B cell (primary cell): ENCODE measurements around the gene PPP1R36. TPM values are rescaled to one million over a fixed set of nuclear protein-coding genes. Genes with fewer than 3 reads are reported as not detected.

ENCODE experiments used
- ATAC-seq: fragments of 200-7000 bp; cut with Tn5 transposase; one replicate; pipeline ENCODE4 v1.10.0; 2021; ENCODE audit warnings: low read depth, mild to moderate bottlenecking, moderate number of reproducible peaks, moderate library complexity
- CTCF ChIA-PET: fragments of 350-600 bp; sonication (Branson Sonifier 250); formaldehyde crosslinking; loops from one replicate; lab custom pipeline; 2021; ENCODE audit warnings: antibody characterized with exemption, inconsistent platforms; lab: Charles Lee
- POLR2A ChIA-PET: fragments of 350-600 bp; sonication (Branson Sonifier 250); formaldehyde crosslinking; loops from one replicate; lab custom pipeline; 2021; ENCODE audit warnings: antibody characterized with exemption; lab: Charles Lee
- DNase-seq: peaks from one replicate; pipeline ENCODE4 v3.0.0; 2013
- H2AFZ ChIP-seq: 2 replicates; pipeline ENCODE4 v1.6.1; 2012; ENCODE audit warnings: mild to moderate bottlenecking, low read depth, low read length; ENCODE audit not compliant: insufficient read depth, poor library complexity, severe bottlenecking
- H3K27ac ChIP-seq, 2 donors: 1 replicate in 1 of 2; 2 replicates in 1 of 2; pipeline ENCODE4 v1.5.1; 2012 to 2013; ENCODE audit warnings: low read length in 2 of 2, mild to moderate bottlenecking in 2 of 2, moderate library complexity in 1 of 2
- H3K27me3 ChIP-seq, 4 experiments: fragments of 200-600 bp in 1 of 4; sonication (generic) in 1 of 4; replicated peaks in 1 of 4; 1 replicate in 2 of 4; 2 replicates in 2 of 4; pipeline versions ENCODE4 v1.6.1 to v1.7.0; 2013 to 2016; ENCODE audit warnings: low read length in 3 of 4, mild to moderate bottlenecking in 2 of 4, mixed read lengths in 1 of 4, moderate library complexity in 1 of 4; ENCODE audit not compliant: insufficient read depth in 4 of 4, control insufficient read depth in 3 of 4; ENCODE audit errors: control extremely low read depth in 1 of 4
- H3K36me3 ChIP-seq, 2 experiments: replicated peaks in 1 of 2; 1 replicate in 1 of 2; 2 replicates in 1 of 2; pipeline versions ENCODE4 v1.6.1 to v1.7.1; 2013; ENCODE audit warnings: low read length in 1 of 2; ENCODE audit not compliant: insufficient read depth in 2 of 2, control insufficient read depth in 1 of 2; ENCODE audit errors: control extremely low read depth in 1 of 2, extremely low read depth in 1 of 2
- H3K4me1 ChIP-seq, 2 donors: fragments of 200-600 bp in 1 of 2; sonication (generic) in 1 of 2; 1 replicate in 1 of 2; 2 replicates in 1 of 2; pipeline versions ENCODE4 v1.5.1 to v1.6.1; 2013 to 2017; ENCODE audit warnings: low read length in 2 of 2; ENCODE audit not compliant: control insufficient read depth in 2 of 2, insufficient read depth in 2 of 2
- H3K4me2 ChIP-seq: replicated peaks from 2 replicates; pipeline ENCODE3; 2012; ENCODE audit warnings: mild to moderate bottlenecking, low read depth, low read length; ENCODE audit not compliant: poor library complexity, severe bottlenecking
- H3K4me3 ChIP-seq, 5 experiments: fragments of 200-600 bp in 1 of 5; sonication (generic) in 1 of 5; 1 replicate in 3 of 5; 2 replicates in 2 of 5; pipeline versions ENCODE4 v1.5.1 to v1.7.0; 2011 to 2016; ENCODE audit warnings: low read length in 4 of 5, mild to moderate bottlenecking in 4 of 5, low read depth in 2 of 5, control low read depth in 1 of 5, moderate library complexity in 1 of 5; ENCODE audit not compliant: insufficient read depth in 1 of 5; ENCODE audit errors: control extremely low read depth in 1 of 5, extremely low read depth in 1 of 5
- H3K79me2 ChIP-seq: fragments of 200-600 bp; sonication (generic); one replicate; pipeline ENCODE4 v1.6.0; 2016; ENCODE audit warnings: low read length; ENCODE audit not compliant: control insufficient read depth, insufficient read depth
- H3K9ac ChIP-seq: fragments of 200-600 bp; sonication (generic); 2 replicates; pipeline ENCODE4 v1.6.1; 2017; ENCODE audit warnings: mild to moderate bottlenecking, low read length, moderate library complexity
- H3K9me3 ChIP-seq, 3 donors: one replicate each; pipeline versions ENCODE4 v1.6.1 to v1.7.1; 2013; ENCODE audit warnings: low read length in 2 of 3; ENCODE audit not compliant: control insufficient read depth in 2 of 3, insufficient read depth in 1 of 3; ENCODE audit errors: control extremely low read depth in 1 of 3
- H4K20me1 ChIP-seq: 2 replicates; pipeline ENCODE4 v1.6.0; 2012; ENCODE audit warnings: mild to moderate bottlenecking, low read length; ENCODE audit not compliant: insufficient read depth, control insufficient read depth, poor library complexity, severe bottlenecking
- H3K27ac Mint-ChIP-seq: one replicate; pipeline ENCODE4 v1.8.0; 2021; ENCODE audit warnings: mixed read lengths
- H3K27me3 Mint-ChIP-seq: one replicate; pipeline ENCODE4 v1.8.0; 2021; ENCODE audit warnings: mixed read lengths
- H3K4me1 Mint-ChIP-seq: one replicate; pipeline ENCODE4 v1.8.0; 2021; ENCODE audit warnings: mixed read lengths
- H3K4me3 Mint-ChIP-seq: one replicate; pipeline ENCODE4 v1.8.0; 2021; ENCODE audit warnings: mixed read lengths
- H3K9me3 Mint-ChIP-seq: one replicate; pipeline ENCODE4 v1.8.0; 2022; ENCODE audit warnings: mixed read lengths; ENCODE audit not compliant: insufficient read depth
- CTCF ChIP-seq: fragments of 200-600 bp; IDR thresholded peaks from one replicate; pipeline ENCODE4 v1.8.0; 2022; ENCODE audit warnings: antibody characterized with exemption, mild to moderate bottlenecking
- EZH2 ChIP-seq: IDR thresholded peaks from 2 replicates; pipeline ENCODE4 v1.6.1; 2012; ENCODE audit warnings: borderline replicate concordance, low read depth, mild to moderate bottlenecking, moderate library complexity, low read length; ENCODE audit not compliant: insufficient read depth, poor library complexity, severe bottlenecking
- WGBS: methylation state at CpG from one replicate; pipeline ENCODE4 v1.1.5; 2013; ENCODE audit warnings: missing lambda C conversion rate; ENCODE audit not compliant: insufficient coverage; 5-methylcytosine and 5-hydroxymethylcytosine counted together
- intact Hi-C: fragments of 100-400 bp; cut with micrococcal nuclease; formaldehyde crosslinking; loops from one replicate; pipeline ENCODE4 v1.10.0; 2022
- polyA plus RNA-seq: library from polyadenylated mRNA; depleted of rRNA; stranded (reverse); fragments of >200 nt; gene quantifications from 2 replicates; pipeline ENCODE4 v1.2.3, GENCODE V29; 2012
- total RNA-seq, 2 donors: library from RNA; stranded (reverse); fragments of 120-200 nt in 1 of 2; gene quantifications; 1 replicate in 1 of 2; 2 replicates in 1 of 2; pipeline versions ENCODE4 v1.2.3 to v1.2.4, GENCODE V29; 2013 to 2022

Gene PPP1R36
- total and polyA plus RNA-seq, 2 donors (not counting 1 experiment from before 2014, with no cell fraction given), result 0.06 TPM; not detected in 1

GRCh38 chr14:64625386-64626232 lies 75.8 kb downstream of the PPP1R36 start:
- Mint-ChIP-seq H3K27me3 (peaks cover 14% of the 10 kb centered on the region), H3K4me1 (no peaks in the 10 kb centered on the region), H3K27ac (no peak overlapping the region), H3K4me3 (no peak overlapping the region), H3K9me3 (no peaks in the 10 kb centered on the region)
- ATAC-seq, result no peak
- CTCF ChIA-PET, result interaction anchor here (4.7 kb wide), 1 partner anchor 11 kb away, joined by 20 read pairs; no protein-coding TSS in a partner anchor
- Histone ChIP-seq H3K27ac (no peak overlapping the region), H2AFZ (no peak overlapping the region), H3K4me1 (no peaks in the 10 kb centered on the region), H4K20me1 (no peaks in the 10 kb centered on the region), H3K4me3 (no peak overlapping the region), H3K27me3 (peaks cover 0 to 2% (median 0%) of the 10 kb centered on the region in 4 experiments), H3K36me3 (no peaks in the 10 kb centered on the region), H3K79me2 (no peaks in the 10 kb centered on the region), H3K9ac (no peak overlapping the region), H3K4me2 (no peak overlapping the region), H3K9me3 (no peaks in the 10 kb centered on the region)
- DNase-seq, result no peak
- intact Hi-C loops, result no loop called here
- POLR2A ChIA-PET, result no interaction called here
- 98% methylated on average over 13 of the region's 15 CpGs for WGBS
- no peak for TF ChIP-seq EZH2
- no peak for TF ChIP-seq CTCF

GRCh38 chr14:64628940-64629408 lies 79.2 kb downstream of the PPP1R36 start:
- Histone ChIP-seq H2AFZ (no peak overlapping the region), H3K4me3 (no peak overlapping the region), H3K9me3 (peaks cover 0 to 9% (median 0%) of the 10 kb centered on the region in 3 donors), H3K36me3 (no peaks in the 10 kb centered on the region), H3K27ac (no peak overlapping the region), H3K79me2 (no peaks in the 10 kb centered on the region), H3K4me1 (peaks cover 5 to 12% of the 10 kb centered on the region in 2 donors), H3K27me3 (peaks cover 0 to 2% (median 0%) of the 10 kb centered on the region in 4 experiments), H4K20me1 (no peaks in the 10 kb centered on the region), H3K9ac (no peak overlapping the region), H3K4me2 (no peak overlapping the region)
- intact Hi-C loops, result no loop called here
- peaks cover 3% of the 10 kb centered on the region for H3K27me3 Mint-ChIP-seq
- CTCF ChIA-PET, result interaction anchor here (0.8 to 1.0 kb wide), 2 partner anchors 7 to 114 kb away, joined by 3 read pairs; no protein-coding TSS in a partner anchor
- no peak for DNase-seq
- H3K9me3 Mint-ChIP-seq, result no peaks in the 10 kb centered on the region
- POLR2A ChIA-PET, result no interaction called here
- ATAC-seq, result no peak
- no peak overlapping the region for H3K27ac Mint-ChIP-seq
- peaks cover 7% of the 10 kb centered on the region for H3K4me1 Mint-ChIP-seq
- no peak for TF ChIP-seq EZH2
- no peak for TF ChIP-seq CTCF
- H3K4me3 Mint-ChIP-seq, result no peak overlapping the region
- 85% methylated on average over 5 of the region's 7 CpGs for WGBS
